ENCODE measurements around the gene GLCCI1.

DNA sequence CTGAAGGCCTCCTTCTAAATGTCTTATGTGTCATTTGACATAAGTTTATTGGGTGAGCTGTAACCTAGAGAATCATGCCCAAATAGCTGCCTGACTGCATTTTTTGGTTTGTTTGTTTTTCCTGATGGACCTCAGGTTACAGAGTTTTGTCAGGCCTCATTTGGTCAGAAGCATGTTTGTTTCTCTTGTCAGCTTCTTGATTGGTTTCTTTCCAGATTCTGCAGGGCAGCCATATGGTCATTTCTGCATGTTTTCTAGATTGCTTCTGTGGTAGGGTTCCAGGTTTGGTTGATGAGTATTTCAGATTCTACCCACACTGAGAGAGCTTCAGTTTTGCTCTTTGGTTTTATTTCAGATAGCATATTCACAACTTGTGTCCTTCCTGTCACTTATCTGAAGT is 28.0 kb downstream of the GLCCI1 start:
- TF ChIP-seq POLR2A (IDR thresholded peaks at IDR 0.05) (no peak), EP300 (IDR thresholded peaks at IDR 0.05; ENCODE audit: low read depth) (no peak), POLR2AphosphoS5 (IDR thresholded peaks at IDR 0.05) (no peak)
- TF ChIP-seq, protein P1, sequence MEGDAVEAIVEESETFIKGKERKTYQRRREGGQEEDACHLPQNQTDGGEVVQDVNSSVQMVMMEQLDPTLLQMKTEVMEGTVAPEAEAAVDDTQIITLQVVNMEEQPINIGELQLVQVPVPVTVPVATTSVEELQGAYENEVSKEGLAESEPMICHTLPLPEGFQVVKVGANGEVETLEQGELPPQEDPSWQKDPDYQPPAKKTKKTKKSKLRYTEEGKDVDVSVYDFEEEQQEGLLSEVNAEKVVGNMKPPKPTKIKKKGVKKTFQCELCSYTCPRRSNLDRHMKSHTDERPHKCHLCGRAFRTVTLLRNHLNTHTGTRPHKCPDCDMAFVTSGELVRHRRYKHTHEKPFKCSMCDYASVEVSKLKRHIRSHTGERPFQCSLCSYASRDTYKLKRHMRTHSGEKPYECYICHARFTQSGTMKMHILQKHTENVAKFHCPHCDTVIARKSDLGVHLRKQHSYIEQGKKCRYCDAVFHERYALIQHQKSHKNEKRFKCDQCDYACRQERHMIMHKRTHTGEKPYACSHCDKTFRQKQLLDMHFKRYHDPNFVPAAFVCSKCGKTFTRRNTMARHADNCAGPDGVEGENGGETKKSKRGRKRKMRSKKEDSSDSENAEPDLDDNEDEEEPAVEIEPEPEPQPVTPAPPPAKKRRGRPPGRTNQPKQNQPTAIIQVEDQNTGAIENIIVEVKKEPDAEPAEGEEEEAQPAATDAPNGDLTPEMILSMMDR (IDR thresholded peaks at IDR 0.05) = no peak

All from transverse colon (tissue), 4 donors.